PC-3 (cell line): ENCODE results near the gene TTC22. TPM values are rescaled to one million over a fixed set of nuclear protein-coding genes. Genes with fewer than 3 reads are reported as not detected.

Source experiments
- ATAC-seq: fragments of 200-7000 bp; cut with Tn5 transposase; 2 replicates; pipeline ENCODE4 v1.9.1; 2020; ENCODE audit warnings: mild to moderate bottlenecking, moderate library complexity
- BruUV-seq: library from RNA; stranded (reverse); fragments of 400-500 nt; replicated peaks from 2 replicates; lab custom pipeline; 2021; lab: Mats Ljungman, UMichigan
- CTCF ChIA-PET: fragments of 300-600 bp; sonication (Branson Sonifier 250); formaldehyde crosslinking; loops from one replicate; lab custom pipeline; 2022; ENCODE audit warnings: antibody characterized with exemption; lab: Charles Lee
- POLR2A ChIA-PET: fragments of 300-600 bp; sonication (Branson Sonifier 250); formaldehyde crosslinking; loops from one replicate; lab custom pipeline; 2022; ENCODE audit warnings: antibody characterized with exemption; ENCODE audit not compliant: unreplicated experiment; lab: Charles Lee
- DNase-seq: peaks from one replicate; pipeline ENCODE4 v3.0.0-alpha.2; 2015
- H2AFZ ChIP-seq: fragments of 300-600 bp; sonication (generic); 2 replicates; pipeline ENCODE4 v1.6.0; 2016; ENCODE audit warnings: antibody characterized with exemption, low read length
- H3F3A ChIP-seq: fragments of 300-600 bp; sonication (generic); one replicate; pipeline ENCODE4 v1.6.0; 2017; ENCODE audit warnings: antibody characterized with exemption, low read length, control low read depth, mild to moderate bottlenecking; ENCODE audit not compliant: unreplicated experiment
- H3K27ac ChIP-seq: fragments of 300-600 bp; sonication (generic); 2 replicates; pipeline ENCODE4 v1.5.1; 2016; ENCODE audit warnings: mild to moderate bottlenecking, low read length
- H3K27me3 ChIP-seq: fragments of 300-600 bp; sonication (generic); 2 replicates; pipeline ENCODE4 v1.6.1; 2016; ENCODE audit warnings: low read length, mixed read lengths
- H3K36me3 ChIP-seq: fragments of 300-600 bp; sonication (generic); 2 replicates; pipeline ENCODE4 v1.6.1; 2016; ENCODE audit warnings: low read depth, mixed run types, low read length, mixed read lengths
- H3K4me1 ChIP-seq: fragments of 300-600 bp; sonication (generic); 2 replicates; pipeline ENCODE4 v1.5.1; 2016; ENCODE audit warnings: low read length; ENCODE audit not compliant: insufficient read depth
- H3K4me2 ChIP-seq: fragments of 300-600 bp; sonication (generic); 2 replicates; pipeline ENCODE4 v1.6.0; 2016; ENCODE audit warnings: low read length
- H3K4me3 ChIP-seq: fragments of 300-600 bp; sonication (generic); 2 replicates; pipeline ENCODE4 v1.5.1; 2016; ENCODE audit warnings: mild to moderate bottlenecking, low read length, mixed read lengths
- H3K79me2 ChIP-seq: fragments of 300-600 bp; sonication (generic); 2 replicates; pipeline ENCODE4 v1.6.1; 2017; ENCODE audit warnings: low read length, mixed read lengths
- H3K9ac ChIP-seq: fragments of 300-600 bp; sonication (generic); 2 replicates; pipeline ENCODE4 v1.6.0; 2016; ENCODE audit warnings: mild to moderate bottlenecking, low read length
- H3K9me2 ChIP-seq: fragments of 300-600 bp; sonication (generic); replicated peaks from 2 replicates; pipeline ENCODE4 v1.6.1; 2016; ENCODE audit warnings: mixed run types, low read length, mixed read lengths
- H3K9me3 ChIP-seq: fragments of 300-600 bp; sonication (generic); 2 replicates; pipeline ENCODE4 v1.6.1; 2016; ENCODE audit warnings: low read length, mixed read lengths
- H4K20me1 ChIP-seq: fragments of 300-600 bp; sonication (generic); 2 replicates; pipeline ENCODE4 v1.6.1; 2016; ENCODE audit warnings: low read length, mixed read lengths
- CTCF ChIP-seq: fragments of 300-600 bp; sonication (generic); conservative IDR thresholded peaks from 2 replicates; pipeline ENCODE4 v1.5.1; 2017; ENCODE audit warnings: antibody characterized with exemption, low read depth, mild to moderate bottlenecking, low read length
- EZH2 ChIP-seq: fragments of 300-600 bp; sonication (generic); IDR thresholded peaks from one replicate; pipeline ENCODE4 v1.6.1; 2017; ENCODE audit warnings: antibody characterized with exemption, mild to moderate bottlenecking, low read length; ENCODE audit not compliant: unreplicated experiment
- EZH2phosphoT487 ChIP-seq: fragments of 300-600 bp; sonication (generic); IDR thresholded peaks from 2 replicates; pipeline ENCODE4 v1.6.1; 2018; ENCODE audit warnings: mild to moderate bottlenecking, antibody characterized with exemption, low read length, borderline replicate concordance
- intact Hi-C: fragments of 100-400 bp; cut with micrococcal nuclease; formaldehyde crosslinking; loops from 2 replicates; pipeline ENCODE4 v1.9.0; 2023
- total RNA-seq: library from RNA; depleted of rRNA; stranded (reverse); fragments of >200 nt; gene quantifications from 2 replicates; pipeline ENCODE4 v1.2.3, GENCODE V29; 2014

TTC22 gene
- total RNA-seq, 1 experiment from 2014 or later: 21.8 TPM

GRCh38 chr1:54782588-54782987, 18.5 kb downstream of the TTC22 start:
- H3F3A ChIP-seq: no peaks in the 10 kb centered on the region
- no peak for DNase-seq
- no peak for TF ChIP-seq CTCF
- no peak for TF ChIP-seq EZH2phosphoT487
- TF ChIP-seq EZH2: no peak
- no peaks in the 10 kb centered on the region for H3K79me2 ChIP-seq
- ChIA-PET CTCF (no interaction called here), POLR2A (no interaction called here)
- no peaks in the 10 kb centered on the region for H3K9me3 ChIP-seq
- no peak overlapping the region for H3K9ac ChIP-seq
- no peak overlapping the region for H3K4me2 ChIP-seq
- no peak overlapping the region for H3K4me3 ChIP-seq
- H3K4me1 ChIP-seq: no peaks in the 10 kb centered on the region
- H3K27me3 ChIP-seq: no peaks in the 10 kb centered on the region
- 0 out of 2 replicates have a peak, but pooled peaks cover 4% of the 10 kb centered on the region for H3K36me3 ChIP-seq
- no peak overlapping the region for H3K27ac ChIP-seq
- intact Hi-C loops: no loop called here
- no peak overlapping the region for H2AFZ ChIP-seq
- no peak for ATAC-seq
- H3K9me2 ChIP-seq: no peaks in the 10 kb centered on the region
- H4K20me1 ChIP-seq: no peaks in the 10 kb centered on the region
- no TSS peak for BruUV-seq

GRCh38 chr1:54782156-54782555, 19.0 kb downstream of the TTC22 start:
- Histone ChIP-seq H3F3A (no peaks in the 10 kb centered on the region), H3K4me1 (no peaks in the 10 kb centered on the region), H3K27ac (no peak overlapping the region), H3K9me2 (no peaks in the 10 kb centered on the region), H4K20me1 (no peaks in the 10 kb centered on the region), H2AFZ (no peak overlapping the region), H3K79me2 (no peaks in the 10 kb centered on the region), H3K9me3 (no peaks in the 10 kb centered on the region), H3K36me3 (0 out of 2 replicates have a peak, but pooled peaks cover 4% of the 10 kb centered on the region), H3K4me3 (no peak overlapping the region), H3K9ac (no peak overlapping the region), H3K4me2 (no peak overlapping the region), H3K27me3 (no peaks in the 10 kb centered on the region)
- DNase-seq: no peak
- POLR2A ChIA-PET: no interaction called here
- intact Hi-C loops: no loop called here
- ATAC-seq: no peak
- BruUV-seq: no TSS peak
- CTCF ChIA-PET: no interaction called here
- TF ChIP-seq CTCF (no peak), EZH2phosphoT487 (no peak), EZH2 (no peak)

GRCh38 chr1:54781023-54781723, 19.9 kb downstream of the TTC22 start:
- Histone ChIP-seq H3K4me1 (no peaks in the 10 kb centered on the region), H3K9ac (no peak overlapping the region), H3K79me2 (no peaks in the 10 kb centered on the region), H3K36me3 (0 out of 2 replicates have a peak, but pooled peaks cover 4% of the 10 kb centered on the region), H3K27me3 (no peaks in the 10 kb centered on the region), H3K9me3 (no peaks in the 10 kb centered on the region), H3F3A (no peaks in the 10 kb centered on the region), H3K4me3 (no peak overlapping the region), H3K27ac (no peak overlapping the region), H2AFZ (no peak overlapping the region), H4K20me1 (no peaks in the 10 kb centered on the region), H3K4me2 (no peak overlapping the region), H3K9me2 (no peaks in the 10 kb centered on the region)
- no peak for ATAC-seq
- ChIA-PET CTCF (no interaction called here), POLR2A (no interaction called here)
- intact Hi-C loops: no loop called here
- no peak for DNase-seq
- no peak for TF ChIP-seq CTCF
- TF ChIP-seq EZH2phosphoT487: no peak
- no peak for TF ChIP-seq EZH2
- no TSS peak for BruUV-seq
